ENCODE results near the gene HDAC5.

Gene HDAC5

DNA sequence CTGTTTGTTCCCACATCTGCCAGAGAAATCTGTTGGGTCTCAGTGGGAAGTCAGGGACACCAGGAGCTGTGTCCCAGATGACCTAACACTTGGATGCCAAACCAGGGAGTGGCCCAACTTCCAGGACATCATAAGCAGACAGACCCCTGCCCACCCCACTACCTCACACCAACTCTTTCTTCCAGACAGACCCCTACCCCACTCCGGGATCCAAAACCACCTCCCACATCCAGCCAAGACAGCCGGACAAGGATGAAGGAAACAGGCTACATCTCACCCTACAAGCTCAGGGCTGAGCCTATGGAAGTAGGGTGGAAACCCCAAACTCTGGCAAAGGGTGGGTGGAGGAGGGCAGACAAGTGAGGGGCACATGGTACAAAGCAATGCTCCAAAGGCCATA is 3.6 kb downstream of the HDAC5 start:
- no peak for DNase-seq (ENCODE audit: low read depth, low spot score)
- H3K9me3 ChIP-seq (ENCODE audit: insufficient read depth, low read length) = no peaks in the 10 kb centered on the region
- H3K9ac ChIP-seq (ENCODE audit: insufficient read length, low read depth) = peak overlapping the region; percentile 23
- no peak overlapping the region for H3K4me3 ChIP-seq (ENCODE audit: insufficient read length, low read depth)
- H3K36me3 ChIP-seq (ENCODE audit: insufficient read depth, insufficient read length, low read length) = peaks cover 18% of the 10 kb centered on the region
- TF ChIP-seq ZNF274 (IDR thresholded peaks at IDR 0.05; ENCODE audit: low read depth, low read length) (no peak), YY1 (IDR thresholded peaks at IDR 0.05; ENCODE audit: insufficient read depth, insufficient read length) (no peak), SUZ12 (IDR thresholded peaks at IDR 0.05; ENCODE audit: extremely low read depth, insufficient read depth, insufficient read length) (no peak)
- peaks cover 7% of the 10 kb centered on the region for H3K27me3 ChIP-seq (ENCODE audit: insufficient read depth, insufficient read length)
- H3K4me1 ChIP-seq (ENCODE audit: insufficient read depth, insufficient read length) = peaks cover 20% of the 10 kb centered on the region

DNA sequence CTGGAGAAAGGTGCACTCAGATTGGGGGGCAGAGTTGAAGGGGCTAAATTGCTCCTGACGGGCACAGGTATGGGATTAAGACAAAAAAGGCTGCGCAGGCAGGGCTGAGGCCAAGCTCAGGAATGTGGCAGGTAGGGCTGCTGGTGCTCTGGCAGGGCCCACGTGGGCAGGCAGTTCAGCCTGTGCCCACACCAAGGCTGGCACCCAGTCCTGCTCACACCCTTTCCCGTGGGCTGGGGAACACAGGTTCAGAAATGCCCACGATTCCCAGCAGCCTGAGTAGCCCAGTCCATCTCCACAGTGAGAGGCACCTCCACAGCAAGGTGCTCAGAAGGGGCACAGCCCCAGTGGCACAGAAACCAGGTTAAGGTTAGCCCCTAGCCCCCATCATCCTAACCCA is 4.4 kb downstream of the HDAC5 start:
- peaks cover 23% of the 10 kb centered on the region for H3K36me3 ChIP-seq (ENCODE audit: insufficient read depth, insufficient read length, low read length)
- no peak for DNase-seq (ENCODE audit: low read depth, low spot score)
- H3K4me3 ChIP-seq (ENCODE audit: insufficient read length, low read depth) = no peak overlapping the region
- no peaks in the 10 kb centered on the region for H3K9me3 ChIP-seq (ENCODE audit: insufficient read depth, low read length)
- no peak for TF ChIP-seq YY1 (IDR thresholded peaks at IDR 0.05; ENCODE audit: insufficient read depth, insufficient read length)
- TF ChIP-seq ZNF274 (IDR thresholded peaks at IDR 0.05; ENCODE audit: low read depth, low read length) = no peak
- TF ChIP-seq SUZ12 (IDR thresholded peaks at IDR 0.05; ENCODE audit: extremely low read depth, insufficient read depth, insufficient read length) = no peak
- H3K27me3 ChIP-seq (ENCODE audit: insufficient read depth, insufficient read length) = peaks cover 7% of the 10 kb centered on the region
- H3K4me1 ChIP-seq (ENCODE audit: insufficient read depth, insufficient read length) = peaks cover 20% of the 10 kb centered on the region
- H3K9ac ChIP-seq (ENCODE audit: insufficient read length, low read depth) = no peak overlapping the region

DNA sequence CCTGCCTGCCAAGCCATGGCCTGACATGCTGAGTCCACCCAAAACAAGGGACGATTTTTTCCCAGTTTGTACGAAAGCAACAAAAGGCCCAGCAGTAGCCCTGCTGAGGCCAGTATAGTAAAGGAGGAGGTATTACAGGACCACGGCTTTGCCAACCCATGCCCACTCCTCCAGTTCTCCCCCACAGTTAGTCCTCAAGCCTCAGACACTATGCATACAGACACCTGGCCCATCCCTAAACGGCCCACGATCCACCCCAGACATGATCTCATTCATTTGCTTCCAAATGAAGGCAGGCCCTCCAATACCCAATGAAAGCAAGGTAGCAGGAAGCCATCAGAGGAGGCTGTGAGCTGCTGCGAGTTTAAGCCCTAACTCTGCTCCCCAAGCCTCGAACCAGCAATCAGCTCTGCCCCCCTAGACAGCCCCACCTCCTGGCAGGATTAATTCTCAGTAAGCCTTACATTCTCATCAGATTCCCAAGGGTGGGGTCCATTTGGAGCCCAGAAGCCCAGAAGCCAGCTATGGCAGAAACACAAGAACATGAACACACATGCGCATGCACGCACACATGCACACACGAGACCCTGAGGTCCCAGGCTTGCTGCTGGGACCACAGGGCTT is 4.9 kb downstream of the HDAC5 start:
- H3K9ac ChIP-seq (ENCODE audit: insufficient read length, low read depth) = no peak overlapping the region
- H3K27me3 ChIP-seq (ENCODE audit: insufficient read depth, insufficient read length) = peaks cover 7% of the 10 kb centered on the region

DNA sequence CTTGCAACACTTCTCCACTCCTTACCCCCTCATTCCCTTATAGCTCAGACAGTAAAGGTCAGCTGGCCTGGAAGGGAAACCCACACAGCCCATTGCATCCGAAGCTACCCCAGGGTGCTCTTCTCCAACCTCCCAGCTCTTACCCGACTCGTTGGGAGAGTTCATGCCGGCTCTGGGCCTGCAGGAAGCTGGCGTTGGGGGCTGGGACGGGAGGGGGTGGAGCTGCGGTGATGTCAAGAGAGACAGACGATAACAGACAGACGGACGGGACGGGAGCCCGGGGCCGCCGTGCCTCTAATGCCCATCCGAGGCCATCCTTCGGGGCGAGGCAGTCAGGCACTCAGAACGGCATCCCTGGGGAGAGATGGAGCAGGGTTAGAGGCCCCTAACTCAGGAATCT is 6.1 kb downstream of the HDAC5 start:
- H3K27me3 ChIP-seq (ENCODE audit: insufficient read depth, insufficient read length) = no peaks in the 10 kb centered on the region
- no peak for TF ChIP-seq YY1 (IDR thresholded peaks at IDR 0.05; ENCODE audit: insufficient read depth, insufficient read length)
- no peak for TF ChIP-seq ZNF274 (IDR thresholded peaks at IDR 0.05; ENCODE audit: low read depth, low read length)
- TF ChIP-seq SUZ12 (IDR thresholded peaks at IDR 0.05; ENCODE audit: extremely low read depth, insufficient read depth, insufficient read length) = no peak
- no peak for DNase-seq (ENCODE audit: low read depth, low spot score)
- peaks cover 24% of the 10 kb centered on the region for H3K36me3 ChIP-seq (ENCODE audit: insufficient read depth, insufficient read length, low read length)
- H3K9me3 ChIP-seq (ENCODE audit: insufficient read depth, low read length) = no peaks in the 10 kb centered on the region
- no peak overlapping the region for H3K9ac ChIP-seq (ENCODE audit: insufficient read length, low read depth)
- H3K4me3 ChIP-seq (ENCODE audit: insufficient read length, low read depth) = no peak overlapping the region
- peaks cover 23% of the 10 kb centered on the region for H3K4me1 ChIP-seq (ENCODE audit: insufficient read depth, insufficient read length)

More for the DNA sequence above, 4.9 kb downstream of the HDAC5 start:
- Histone ChIP-seq H3K36me3 (ENCODE audit: insufficient read depth, insufficient read length, low read length) (peaks cover 24% of the 10 kb centered on the region), H3K4me1 (ENCODE audit: insufficient read depth, insufficient read length) (peaks cover 20% of the 10 kb centered on the region), H3K9me3 (ENCODE audit: insufficient read depth, low read length) (no peaks in the 10 kb centered on the region), H3K4me3 (ENCODE audit: insufficient read length, low read depth) (no peak overlapping the region)
- TF ChIP-seq SUZ12 (IDR thresholded peaks at IDR 0.05; ENCODE audit: extremely low read depth, insufficient read depth, insufficient read length) (no peak), ZNF274 (IDR thresholded peaks at IDR 0.05; ENCODE audit: low read depth, low read length) (no peak), YY1 (IDR thresholded peaks at IDR 0.05; ENCODE audit: insufficient read depth, insufficient read length) (no peak)
- no peak for DNase-seq (ENCODE audit: low read depth, low spot score)

DNA sequence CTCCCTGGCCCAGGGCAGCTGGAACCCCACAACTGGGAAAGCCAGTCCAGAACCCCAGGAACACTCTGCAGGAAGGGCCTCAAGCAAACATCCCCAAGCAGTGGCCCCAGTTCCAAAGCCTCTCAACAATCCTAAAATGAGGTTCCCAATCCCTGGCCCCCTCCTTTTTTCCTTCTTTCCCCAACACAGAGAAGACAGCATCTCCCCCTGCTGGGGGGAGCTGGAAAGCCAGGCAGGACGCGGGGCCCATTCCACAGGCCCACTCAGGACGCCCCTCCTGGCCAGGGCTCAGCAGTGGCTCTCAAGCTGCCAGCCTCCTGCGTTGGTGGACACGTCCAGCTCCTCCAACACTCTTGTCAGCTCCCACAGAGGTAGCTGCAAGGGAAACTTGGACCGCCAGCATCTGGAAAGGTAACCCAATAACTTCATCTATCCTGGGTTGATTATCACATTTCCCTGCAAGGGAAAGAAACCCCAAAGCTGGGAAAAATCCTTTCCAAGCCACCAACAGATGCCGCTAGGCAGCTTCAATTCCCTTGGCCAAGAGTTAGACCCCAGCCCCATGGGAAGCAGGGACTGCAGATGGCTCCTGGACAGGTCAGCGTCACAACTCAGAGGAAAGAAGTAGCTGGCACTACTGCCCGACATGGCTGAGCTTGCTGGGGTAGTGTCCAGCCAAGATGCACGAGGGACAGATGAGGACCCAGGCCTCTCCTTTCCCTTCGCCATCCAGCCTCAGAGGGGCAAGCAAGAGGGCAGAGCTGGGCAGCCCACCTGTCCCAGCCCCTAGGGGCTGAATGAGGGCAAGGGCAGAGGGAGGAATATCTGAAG is 7.6 kb downstream of the HDAC5 start:
- no peak for DNase-seq (ENCODE audit: low read depth, low spot score)
- no peak overlapping the region for H3K4me3 ChIP-seq (ENCODE audit: insufficient read length, low read depth)
- peaks cover under 1% of the 10 kb centered on the region for H3K27me3 ChIP-seq (ENCODE audit: insufficient read depth, insufficient read length)
- peaks cover 24% of the 10 kb centered on the region for H3K36me3 ChIP-seq (ENCODE audit: insufficient read depth, insufficient read length, low read length)
- H3K9ac ChIP-seq (ENCODE audit: insufficient read length, low read depth) = peak overlapping the region; percentile 57
- peaks cover 33% of the 10 kb centered on the region for H3K4me1 ChIP-seq (ENCODE audit: insufficient read depth, insufficient read length)
- TF ChIP-seq YY1 (IDR thresholded peaks at IDR 0.05; ENCODE audit: insufficient read depth, insufficient read length) = no peak
- TF ChIP-seq ZNF274 (IDR thresholded peaks at IDR 0.05; ENCODE audit: low read depth, low read length) = no peak
- no peak for TF ChIP-seq SUZ12 (IDR thresholded peaks at IDR 0.05; ENCODE audit: extremely low read depth, insufficient read depth, insufficient read length)
- H3K9me3 ChIP-seq (ENCODE audit: insufficient read depth, low read length) = no peaks in the 10 kb centered on the region

DNA sequence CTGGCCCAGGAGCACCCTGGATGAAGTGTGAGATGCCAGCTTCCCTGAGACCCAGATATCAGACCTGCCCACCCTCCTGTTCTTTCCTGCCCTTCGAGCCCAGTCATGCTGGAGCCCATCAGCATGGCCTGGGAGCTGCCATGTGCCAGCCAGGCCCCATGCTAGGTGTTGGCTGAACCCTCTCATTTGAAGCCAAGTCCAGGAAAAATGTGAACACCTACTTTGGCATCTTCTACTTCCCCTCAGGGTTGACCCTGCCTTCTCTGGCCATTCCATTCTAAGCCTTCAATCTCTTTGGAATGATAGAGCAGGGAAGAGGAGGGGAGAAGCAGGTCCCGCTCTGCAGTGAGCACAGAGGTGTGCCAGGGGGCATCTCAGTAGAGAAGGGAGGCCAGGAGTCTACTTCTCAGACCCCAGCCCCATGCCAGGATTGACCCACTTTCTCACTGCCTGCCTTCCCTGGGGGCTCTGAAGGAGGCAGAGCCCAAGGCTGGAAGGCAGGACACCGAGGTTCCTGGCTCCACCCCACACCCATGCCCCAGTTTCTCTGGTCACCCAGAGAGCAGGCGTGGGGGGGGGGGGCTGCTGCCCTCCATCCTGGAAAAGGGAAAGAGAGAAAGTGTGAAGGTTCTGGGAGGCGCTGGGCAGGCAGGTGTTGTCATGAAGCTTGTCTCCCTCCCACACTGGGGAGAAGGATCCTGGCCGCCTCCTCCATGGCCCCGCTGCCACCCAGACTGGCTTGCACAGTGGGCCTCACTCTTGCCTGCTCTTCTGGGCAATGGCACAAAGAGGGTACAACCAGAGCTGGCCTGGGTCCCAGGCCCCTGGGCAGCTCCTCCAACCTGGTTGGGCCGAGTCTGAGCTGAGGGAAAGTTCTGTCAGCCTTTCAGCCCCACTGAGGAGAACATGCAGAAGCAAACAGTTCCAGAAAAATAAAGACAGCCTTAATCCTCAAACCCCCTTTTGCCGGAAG is 9.3 kb downstream of the HDAC5 start:
- H3K9ac ChIP-seq (ENCODE audit: insufficient read length, low read depth) = no peak overlapping the region
- no peak for DNase-seq (ENCODE audit: low read depth, low spot score)
- H3K27me3 ChIP-seq (ENCODE audit: insufficient read depth, insufficient read length) = peaks cover 12% of the 10 kb centered on the region
- peaks cover 41% of the 10 kb centered on the region for H3K4me1 ChIP-seq (ENCODE audit: insufficient read depth, insufficient read length)
- TF ChIP-seq YY1 (IDR thresholded peaks at IDR 0.05; ENCODE audit: insufficient read depth, insufficient read length) (no peak), ZNF274 (IDR thresholded peaks at IDR 0.05; ENCODE audit: low read depth, low read length) (no peak), SUZ12 (IDR thresholded peaks at IDR 0.05; ENCODE audit: extremely low read depth, insufficient read depth, insufficient read length) (no peak)
- no peak overlapping the region for H3K4me3 ChIP-seq (ENCODE audit: insufficient read length, low read depth)
- peaks cover 30% of the 10 kb centered on the region for H3K36me3 ChIP-seq (ENCODE audit: insufficient read depth, insufficient read length, low read length)
- no peaks in the 10 kb centered on the region for H3K9me3 ChIP-seq (ENCODE audit: insufficient read depth, low read length)
